DMS79 treated with DMSO at 0.1 percent for 48 hours (cell line): ENCODE data around the gene REG4.

Experiments
- DNase-seq: peaks from one replicate; lab custom pipeline; 2025; lab: John Stamatoyannopoulos, UW

Gene REG4

DNA sequence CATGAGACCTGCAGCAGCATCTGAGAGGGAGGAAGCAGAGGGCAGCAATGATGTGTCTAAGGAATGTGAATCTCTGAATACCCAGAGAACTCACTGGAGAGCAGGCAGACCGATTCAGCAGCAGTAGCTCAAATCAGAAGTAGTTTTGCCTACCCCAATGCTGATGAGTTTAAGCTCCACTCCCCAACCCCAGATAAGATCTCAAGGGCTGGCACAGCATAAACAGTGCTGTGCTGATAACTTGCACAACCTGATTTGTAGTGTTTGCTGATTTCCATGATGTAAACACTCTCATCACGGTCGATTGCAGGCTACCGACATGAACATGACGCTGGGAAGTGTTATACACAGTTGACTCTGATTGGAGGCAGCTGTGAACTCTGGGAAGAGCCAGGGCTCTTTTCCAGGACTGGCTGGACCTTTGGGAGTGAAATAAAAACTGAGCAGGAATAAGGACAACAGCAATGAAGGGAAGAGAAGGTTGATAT, 31.3 kb downstream of the REG4 start:
- peak; percentile 91 for DNase-seq

GRCh38 chr1:119778886-119779560, 32.2 kb downstream of the REG4 start:
- no peak for DNase-seq

GRCh38 chr1:119778359-119778758, 32.9 kb downstream of the REG4 start:
- no peak for DNase-seq

DNA sequence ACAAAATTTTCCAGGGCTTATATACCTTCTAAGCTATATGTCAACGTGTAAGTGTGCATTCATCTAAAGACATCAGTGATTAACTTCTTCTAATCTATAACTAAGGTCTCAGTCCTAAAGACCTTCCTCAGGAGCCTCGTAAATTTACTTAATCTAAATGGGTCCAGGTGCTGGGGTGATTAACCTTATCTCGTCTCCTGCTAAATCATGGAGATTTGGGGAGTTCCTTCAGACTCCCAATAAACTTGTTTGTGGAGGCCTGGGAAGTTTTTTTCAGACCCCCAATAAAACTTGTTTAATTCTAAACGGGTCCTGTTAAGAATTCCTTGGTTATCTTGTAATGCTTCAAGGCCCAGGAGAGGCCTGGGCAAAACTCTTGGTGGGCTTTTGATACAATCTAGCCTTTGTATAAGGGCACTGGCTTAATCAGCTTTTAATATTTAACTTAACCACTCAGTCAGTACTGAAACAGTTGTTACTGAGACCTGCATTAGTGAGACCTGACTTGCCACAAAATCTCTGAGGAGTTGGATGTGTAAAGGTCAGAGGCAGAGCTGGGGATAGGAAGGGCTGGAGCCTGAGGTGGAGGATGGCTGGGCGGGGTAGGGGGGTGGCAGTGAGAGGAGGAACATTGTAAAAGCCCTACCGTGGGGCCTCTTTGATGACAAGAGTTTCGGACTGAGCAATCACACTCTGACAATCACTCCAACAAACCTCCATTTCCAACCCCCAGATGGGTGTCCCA, 36.3 kb downstream of the REG4 start:
- no peak for DNase-seq

- DNase-seq, result peak; percentile 18
Measured at GRCh38 chr1:119773711-119774241, 37.5 kb downstream of the REG4 start.

- no peak for DNase-seq
Measured at GRCh38 chr1:119772298-119772697, 39.0 kb downstream of the REG4 start.

DNA sequence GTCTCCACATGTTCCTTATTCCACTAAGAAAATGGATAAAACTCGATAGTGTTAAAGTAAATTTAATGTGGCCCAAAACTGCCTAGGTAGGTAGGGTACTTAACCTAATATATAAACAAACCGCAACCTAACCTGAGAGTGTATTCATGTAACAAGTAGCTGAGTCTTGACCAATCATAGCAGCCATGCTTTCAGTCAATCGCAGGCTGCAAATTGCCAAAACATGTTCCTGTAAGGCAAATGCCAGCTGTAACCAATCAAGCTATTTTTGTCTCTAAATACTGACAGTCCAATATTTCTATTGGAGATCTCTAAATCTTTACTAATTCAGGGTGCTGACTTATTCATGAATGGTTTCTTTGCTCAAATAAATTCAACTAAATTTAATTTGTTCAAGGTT, 39.5 kb downstream of the REG4 start:
- no peak for DNase-seq

DNA sequence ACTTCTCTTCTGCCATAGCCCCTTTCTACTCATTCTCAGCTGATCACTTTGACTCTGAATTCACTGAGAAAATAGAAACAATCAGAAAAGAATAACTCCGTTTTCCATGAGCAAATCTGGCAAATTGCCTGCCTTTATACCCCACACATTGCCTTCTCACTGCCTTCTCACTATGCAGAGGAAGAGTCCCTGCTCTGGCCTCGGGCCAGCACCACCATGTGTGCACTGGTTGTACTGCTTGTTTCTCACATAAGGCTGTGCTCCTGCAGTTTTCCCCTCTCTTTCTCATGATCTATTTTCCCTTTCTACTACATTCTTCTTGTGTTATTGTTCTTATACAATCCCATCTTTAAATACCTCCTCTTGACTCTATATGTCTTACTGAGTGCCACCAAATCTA, 40.2 kb downstream of the REG4 start:
- DNase-seq, result no peak

DNA sequence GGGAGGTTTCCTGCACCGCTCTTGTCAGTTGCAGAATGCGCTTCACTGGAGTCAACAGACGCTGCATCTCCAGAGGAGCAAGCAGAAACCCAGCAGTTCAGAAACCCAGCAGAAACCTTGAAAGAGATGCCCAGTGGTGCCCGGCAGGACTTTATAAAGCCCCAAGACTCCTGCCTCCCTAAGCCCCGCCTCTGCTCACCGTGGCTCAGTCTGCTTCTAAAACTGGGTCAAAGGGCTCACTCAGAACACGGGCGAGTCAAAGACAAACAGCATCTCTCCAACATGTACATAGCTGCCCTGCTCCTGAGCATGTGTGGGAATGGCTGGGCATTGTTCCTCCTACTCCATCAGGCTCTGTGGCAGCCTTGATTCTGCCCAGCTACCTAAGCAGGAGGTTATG, 42.5 kb downstream of the REG4 start, which contains the start of gene HMGCS2:
Gene HMGCS2, minus strand, starts transcription at position 128 of the 400 bp plus-strand sequence. Its CDS starts 61 bp downstream, at position 67.
- DNase-seq, result no peak

DNA sequence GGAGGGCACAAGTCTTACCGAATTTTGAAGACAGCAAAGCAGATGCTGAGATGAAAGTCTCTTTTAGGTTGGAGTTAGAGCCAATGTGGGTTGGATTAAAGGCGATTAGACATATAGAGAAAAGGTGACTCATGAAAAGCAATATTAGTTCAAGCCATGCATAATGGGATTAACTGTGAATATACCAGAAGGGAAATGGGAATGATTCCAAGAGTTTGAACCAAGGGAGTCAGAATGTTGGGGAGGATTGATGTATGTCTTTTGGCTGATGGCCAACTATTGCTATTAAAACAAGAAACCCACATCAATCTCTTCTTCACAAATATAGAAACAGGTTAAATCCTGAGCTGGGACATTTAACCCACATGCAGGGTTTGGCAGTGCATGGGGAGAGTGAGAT, 43.8 kb downstream of the REG4 start:
- no peak for DNase-seq

DNA sequence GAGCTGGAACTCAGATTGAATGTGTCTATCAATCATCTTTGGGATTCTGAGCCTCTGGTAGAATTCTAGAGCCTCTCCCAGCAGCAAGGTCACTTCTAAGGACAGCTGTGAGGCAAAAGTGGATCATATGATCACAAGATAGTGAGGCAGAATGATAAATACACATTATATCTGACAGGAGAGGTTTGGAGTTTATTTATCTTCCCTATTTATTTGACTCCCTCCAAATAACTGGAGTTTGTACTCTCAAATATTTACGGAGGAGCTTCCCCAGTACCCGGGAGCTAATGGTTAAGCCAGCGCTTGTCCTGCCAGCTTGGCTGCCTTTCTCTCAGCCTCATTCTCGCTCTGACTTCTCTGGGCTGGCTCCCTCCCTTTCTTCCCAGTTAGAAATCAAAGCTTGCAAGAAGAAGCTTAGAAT, 44.9 kb downstream of the REG4 start:
- no peak for DNase-seq

DNA sequence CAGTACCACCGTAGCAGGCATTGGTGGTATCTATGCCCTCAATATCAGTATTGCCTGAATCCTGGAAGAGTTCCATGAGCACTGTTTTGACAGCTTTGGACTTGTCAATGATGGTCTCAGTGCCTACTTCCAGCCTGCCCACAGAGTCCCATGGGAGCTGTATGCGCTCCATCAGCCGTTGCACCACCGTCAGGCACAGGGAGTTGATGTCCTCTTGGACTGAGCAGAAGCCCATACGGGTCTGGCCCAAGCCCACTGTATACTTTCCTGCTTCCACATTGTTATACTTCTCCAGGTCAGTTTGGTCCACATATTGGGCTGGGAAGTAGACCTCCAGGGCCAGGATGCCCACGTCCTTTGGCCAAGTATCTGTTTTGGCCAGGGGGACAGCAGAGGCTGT, 47.0 kb downstream of the REG4 start:
- no peak for DNase-seq

- no peak for DNase-seq
Measured at GRCh38 chr1:119762953-119763352, 48.3 kb downstream of the REG4 start.

GRCh38 chr1:119762409-119762808, 48.9 kb downstream of the REG4 start:
- no peak for DNase-seq

DNA sequence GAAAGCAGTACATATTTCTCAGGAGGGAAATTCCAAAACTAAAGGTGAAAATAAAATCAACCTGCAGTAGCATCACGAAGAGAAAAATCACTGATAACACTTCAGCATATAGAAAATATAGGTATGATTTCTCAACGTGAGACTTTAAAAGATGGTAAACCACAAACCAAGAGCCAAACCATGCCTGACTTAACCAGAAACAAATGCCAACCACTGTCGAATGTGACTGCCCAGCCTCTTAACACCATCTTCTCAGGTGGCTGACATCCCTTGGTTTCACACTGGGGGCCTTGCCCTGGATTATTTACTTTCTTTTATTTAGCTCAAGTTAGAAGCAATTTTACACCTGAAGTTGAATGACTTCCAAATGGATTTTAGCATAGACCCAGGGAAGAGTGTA, 52.7 kb downstream of the REG4 start:
- no peak for DNase-seq

DNA sequence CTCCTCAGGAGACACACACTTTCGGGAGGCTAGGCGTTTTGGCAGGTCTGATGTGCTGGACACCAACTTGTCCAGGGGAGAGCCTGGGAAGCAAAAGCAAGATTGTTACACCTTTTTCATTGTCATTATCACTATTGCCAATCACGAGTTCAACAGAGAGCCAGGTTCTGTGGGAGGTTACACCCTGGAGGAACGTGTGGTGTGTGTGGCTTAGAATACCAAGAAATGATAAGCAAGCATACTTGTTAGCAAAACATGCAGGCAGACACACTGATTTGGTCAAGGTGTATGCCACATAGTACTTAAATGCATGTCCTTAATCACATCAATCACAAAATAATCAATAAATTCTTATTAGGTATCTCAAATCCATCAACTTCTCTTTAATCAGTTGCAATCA, 58.7 kb downstream of the REG4 start:
- no peak for DNase-seq

- no peak for DNase-seq
Measured at GRCh38 chr1:119748040-119748439, 63.2 kb downstream of the REG4 start.

DNA sequence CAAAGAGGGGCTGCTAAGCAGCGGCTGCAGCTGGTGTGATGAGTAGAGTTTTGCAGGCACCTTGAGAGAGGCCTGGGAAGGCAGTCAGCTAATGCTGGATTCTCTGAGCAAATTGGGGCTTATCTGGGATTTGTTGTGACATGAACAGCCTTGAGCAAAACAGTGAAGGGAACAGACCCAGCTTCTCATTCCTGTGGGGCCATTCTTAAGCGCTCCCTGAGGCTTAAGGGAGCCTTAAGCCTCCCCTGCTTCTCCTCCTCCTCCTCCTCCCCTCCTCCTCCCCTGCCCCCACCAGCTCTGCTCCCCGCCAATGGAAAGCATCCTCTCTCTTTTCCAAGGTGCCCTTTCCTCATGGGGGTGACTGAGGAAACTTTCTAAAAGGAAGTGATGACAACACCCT, 63.8 kb downstream of the REG4 start:
- DNase-seq, result no peak

GRCh38 chr1:119745034-119745433, 66.2 kb downstream of the REG4 start:
- DNase-seq, result no peak

GRCh38 chr1:119744598-119744942, 66.7 kb downstream of the REG4 start:
- no peak for DNase-seq
